Panc1 (cell line): Measurements from ENCODE around the gene CACTIN. TPM values are rescaled to one million over a fixed set of nuclear protein-coding genes. Genes with fewer than 3 reads are reported as not detected.

Experiments
- ATAC-seq: fragments of 200-7000 bp; cut with Tn5 transposase; 2 replicates; pipeline ENCODE4 v1.9.1; 2020; ENCODE audit warnings: mild to moderate bottlenecking, moderate library complexity
- BruUV-seq: library from RNA; stranded (reverse); fragments of 400-500 nt; replicated peaks from 2 replicates; lab custom pipeline; 2021; lab: Mats Ljungman, UMichigan
- CTCF ChIA-PET: fragments of 300-600 bp; sonication (Branson Sonifier 250); formaldehyde crosslinking; loops from one replicate; lab custom pipeline; 2022; ENCODE audit warnings: antibody characterized with exemption; lab: Charles Lee
- POLR2A ChIA-PET: fragments of 300-600 bp; sonication (Branson Sonifier 250); formaldehyde crosslinking; loops from one replicate; lab custom pipeline; 2022; ENCODE audit warnings: antibody characterized with exemption; lab: Charles Lee
- DNase-seq: peaks from one replicate; pipeline ENCODE4 v3.0.0-alpha.2; 2010; ENCODE audit warnings: low read depth, low spot score
- H3K27ac ChIP-seq: 2 replicates; pipeline ENCODE4 v1.5.1; 2011; ENCODE audit warnings: mild to moderate bottlenecking, low read length, inconsistent platforms
- H3K27me3 ChIP-seq: fragments of 200-500 bp; sonication (Bioruptor generic); 2 replicates; pipeline ENCODE4 v1.6.0; 2014; ENCODE audit warnings: low read length, inconsistent platforms; ENCODE audit not compliant: control insufficient read depth, insufficient read depth
- H3K36me3 ChIP-seq: fragments of 200-500 bp; sonication (Bioruptor generic); 2 replicates; pipeline ENCODE4 v1.5.1; 2014; ENCODE audit warnings: inconsistent platforms, mild to moderate bottlenecking, low read length, moderate library complexity; ENCODE audit not compliant: control insufficient read depth, insufficient read depth
- H3K4me1 ChIP-seq: 2 replicates; pipeline ENCODE4 v1.5.1; 2011; ENCODE audit warnings: inconsistent platforms, mild to moderate bottlenecking, low read length, moderate library complexity; ENCODE audit not compliant: control insufficient read depth, insufficient read depth
- H3K4me3 ChIP-seq, 2 experiments: 2 replicates each; pipeline ENCODE4 v1.5.1; 2011 to 2012; ENCODE audit warnings: low read depth in 2 of 2, low read length in 2 of 2, mild to moderate bottlenecking in 2 of 2, inconsistent platforms in 1 of 2, moderate library complexity in 1 of 2
- H3K9me3 ChIP-seq: fragments of 200-500 bp; sonication (Bioruptor generic); 2 replicates; pipeline ENCODE4 v1.5.1; 2014; ENCODE audit warnings: low read depth, mild to moderate bottlenecking, inconsistent platforms, low read length, moderate library complexity; ENCODE audit not compliant: control insufficient read depth, insufficient read depth
- POLR2AphosphoS5 ChIP-seq: IDR thresholded peaks from 2 replicates; pipeline ENCODE4 v1.6.1; 2012; ENCODE audit warnings: mild to moderate bottlenecking, low read depth, low read length, moderate library complexity
- SIN3A ChIP-seq: IDR thresholded peaks from 2 replicates; pipeline ENCODE4 v1.6.1; 2012; ENCODE audit warnings: low read depth, mild to moderate bottlenecking, low read length, moderate library complexity, borderline replicate concordance; ENCODE audit not compliant: insufficient read depth
- TCF7L2 ChIP-seq: IDR thresholded peaks from 2 replicates; pipeline ENCODE4 v1.6.1; 2011; ENCODE audit warnings: mild to moderate bottlenecking, low read depth, low read length, inconsistent platforms
- in situ Hi-C: cut with HindIII; loops from 2 replicates; pipeline ENCODE4 v1.10.0; 2016; ENCODE audit warnings: low sequenced_read_pairs, low pct_unique_long_range_greater_than_20kb
- intact Hi-C: fragments of 100-400 bp; cut with micrococcal nuclease; formaldehyde crosslinking; loops from one replicate; pipeline ENCODE4 v1.10.0; 2022; ENCODE audit not compliant: unreplicated experiment
- total RNA-seq: library from RNA; stranded (reverse); gene quantifications from one replicate; pipeline ENCODE4 v1.2.1, GENCODE V29; 2021; ENCODE audit not compliant: unreplicated experiment
- TF ChIP-seq, protein P1 (sequence below): fragments of 450-650 bp; IDR thresholded peaks from 2 replicates; pipeline ENCODE4 v1.5.1; 2017; ENCODE audit warnings: mild to moderate bottlenecking
- TF ChIP-seq, protein P2 (sequence below), 2 experiments: IDR thresholded peaks; 2 replicates each; pipeline ENCODE4 v1.6.1; 2011 to 2012; ENCODE audit warnings: low read depth in 2 of 2, control low read depth in 1 of 2, low read length in 1 of 2, mild to moderate bottlenecking in 1 of 2, moderate library complexity in 1 of 2; ENCODE audit not compliant: insufficient read depth in 1 of 2

The CACTIN gene
- total RNA-seq, 1 experiment from 2014 or later, result 25.2 TPM

DNA sequence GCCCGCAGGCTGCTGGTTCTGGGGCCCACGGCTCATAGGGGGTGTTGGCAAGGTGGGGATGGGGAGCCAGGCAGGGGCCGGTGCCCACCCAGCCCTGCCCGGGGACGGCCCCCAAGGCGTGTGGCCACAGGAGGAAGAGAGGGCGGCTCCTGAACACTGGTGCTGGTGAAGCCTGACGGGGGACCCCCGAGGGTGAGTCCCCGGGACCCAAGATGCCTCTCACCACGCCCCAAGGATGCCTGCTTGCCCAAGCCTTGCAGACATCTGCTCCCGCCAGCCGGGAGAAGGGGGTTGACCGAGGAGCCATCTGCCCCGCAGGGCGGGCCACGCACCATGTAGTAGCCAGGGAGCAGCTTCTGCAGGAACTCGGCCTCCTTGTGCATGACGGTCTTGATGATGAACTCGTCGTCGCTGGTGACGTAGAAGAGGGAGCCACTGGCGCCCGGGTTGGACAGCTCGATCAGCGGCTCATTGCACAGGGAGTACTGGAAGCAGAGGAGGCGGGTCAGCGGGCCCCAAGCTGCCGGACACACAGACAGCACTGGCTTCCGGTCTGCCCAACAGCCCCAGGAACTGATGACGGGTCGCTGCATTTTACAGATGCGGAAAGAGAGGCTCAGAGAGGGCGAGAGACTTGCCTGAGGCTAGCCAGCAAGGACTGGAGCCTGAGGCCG, 29.6 kb upstream of the CACTIN start:
- Histone ChIP-seq H3K36me3 (no peaks in the 10 kb centered on the region), H3K9me3 (no peaks in the 10 kb centered on the region), H3K4me3 (no peak overlapping the region), H3K27me3 (no peaks in the 10 kb centered on the region), H3K27ac (no peak overlapping the region), H3K4me1 (no peaks in the 10 kb centered on the region)
- in situ Hi-C loops, result no loop called here
- ChIA-PET POLR2A (no interaction called here), CTCF (no interaction called here)
- intact Hi-C loops, result no loop called here
- BruUV-seq, result no TSS peak
- DNase-seq (no peak), ATAC-seq (no peak)
- TF ChIP-seq TCF7L2, result no peak
- no peak for TF ChIP-seq SIN3A
- TF ChIP-seq, protein P1, sequence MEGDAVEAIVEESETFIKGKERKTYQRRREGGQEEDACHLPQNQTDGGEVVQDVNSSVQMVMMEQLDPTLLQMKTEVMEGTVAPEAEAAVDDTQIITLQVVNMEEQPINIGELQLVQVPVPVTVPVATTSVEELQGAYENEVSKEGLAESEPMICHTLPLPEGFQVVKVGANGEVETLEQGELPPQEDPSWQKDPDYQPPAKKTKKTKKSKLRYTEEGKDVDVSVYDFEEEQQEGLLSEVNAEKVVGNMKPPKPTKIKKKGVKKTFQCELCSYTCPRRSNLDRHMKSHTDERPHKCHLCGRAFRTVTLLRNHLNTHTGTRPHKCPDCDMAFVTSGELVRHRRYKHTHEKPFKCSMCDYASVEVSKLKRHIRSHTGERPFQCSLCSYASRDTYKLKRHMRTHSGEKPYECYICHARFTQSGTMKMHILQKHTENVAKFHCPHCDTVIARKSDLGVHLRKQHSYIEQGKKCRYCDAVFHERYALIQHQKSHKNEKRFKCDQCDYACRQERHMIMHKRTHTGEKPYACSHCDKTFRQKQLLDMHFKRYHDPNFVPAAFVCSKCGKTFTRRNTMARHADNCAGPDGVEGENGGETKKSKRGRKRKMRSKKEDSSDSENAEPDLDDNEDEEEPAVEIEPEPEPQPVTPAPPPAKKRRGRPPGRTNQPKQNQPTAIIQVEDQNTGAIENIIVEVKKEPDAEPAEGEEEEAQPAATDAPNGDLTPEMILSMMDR, result no peak
- TF ChIP-seq, protein P2, sequence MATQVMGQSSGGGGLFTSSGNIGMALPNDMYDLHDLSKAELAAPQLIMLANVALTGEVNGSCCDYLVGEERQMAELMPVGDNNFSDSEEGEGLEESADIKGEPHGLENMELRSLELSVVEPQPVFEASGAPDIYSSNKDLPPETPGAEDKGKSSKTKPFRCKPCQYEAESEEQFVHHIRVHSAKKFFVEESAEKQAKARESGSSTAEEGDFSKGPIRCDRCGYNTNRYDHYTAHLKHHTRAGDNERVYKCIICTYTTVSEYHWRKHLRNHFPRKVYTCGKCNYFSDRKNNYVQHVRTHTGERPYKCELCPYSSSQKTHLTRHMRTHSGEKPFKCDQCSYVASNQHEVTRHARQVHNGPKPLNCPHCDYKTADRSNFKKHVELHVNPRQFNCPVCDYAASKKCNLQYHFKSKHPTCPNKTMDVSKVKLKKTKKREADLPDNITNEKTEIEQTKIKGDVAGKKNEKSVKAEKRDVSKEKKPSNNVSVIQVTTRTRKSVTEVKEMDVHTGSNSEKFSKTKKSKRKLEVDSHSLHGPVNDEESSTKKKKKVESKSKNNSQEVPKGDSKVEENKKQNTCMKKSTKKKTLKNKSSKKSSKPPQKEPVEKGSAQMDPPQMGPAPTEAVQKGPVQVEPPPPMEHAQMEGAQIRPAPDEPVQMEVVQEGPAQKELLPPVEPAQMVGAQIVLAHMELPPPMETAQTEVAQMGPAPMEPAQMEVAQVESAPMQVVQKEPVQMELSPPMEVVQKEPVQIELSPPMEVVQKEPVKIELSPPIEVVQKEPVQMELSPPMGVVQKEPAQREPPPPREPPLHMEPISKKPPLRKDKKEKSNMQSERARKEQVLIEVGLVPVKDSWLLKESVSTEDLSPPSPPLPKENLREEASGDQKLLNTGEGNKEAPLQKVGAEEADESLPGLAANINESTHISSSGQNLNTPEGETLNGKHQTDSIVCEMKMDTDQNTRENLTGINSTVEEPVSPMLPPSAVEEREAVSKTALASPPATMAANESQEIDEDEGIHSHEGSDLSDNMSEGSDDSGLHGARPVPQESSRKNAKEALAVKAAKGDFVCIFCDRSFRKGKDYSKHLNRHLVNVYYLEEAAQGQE (IDR thresholded peaks at IDR 0.05; ENCODE audit: insufficient read depth in 1 of 2, low read depth in 2 of 2, low read length in 1 of 2), result no peak
- TF ChIP-seq POLR2AphosphoS5, result no peak

- ATAC-seq, result no peak
- no peak for DNase-seq
- intact Hi-C loops (no loop called here), in situ Hi-C loops (no loop called here)
- H3K4me1 ChIP-seq, result no peaks in the 10 kb centered on the region
- no peak overlapping the region for H3K4me3 ChIP-seq
- POLR2A ChIA-PET, result interaction anchor here (0.6 kb wide), 1 partner anchor 102 kb away, joined by 6 read pairs; no protein-coding TSS in a partner anchor
- H3K9me3 ChIP-seq, result no peaks in the 10 kb centered on the region
- H3K27ac ChIP-seq, result no peak overlapping the region
- TF ChIP-seq TCF7L2 (no peak), POLR2AphosphoS5 (no peak), SIN3A (no peak)
- TF ChIP-seq, protein P2 (IDR thresholded peaks at IDR 0.05; ENCODE audit: insufficient read depth in 1 of 2, low read depth in 2 of 2, low read length in 1 of 2), result no peak
- TF ChIP-seq, protein P1, result no peak
- H3K27me3 ChIP-seq, result no peaks in the 10 kb centered on the region
- no peaks in the 10 kb centered on the region for H3K36me3 ChIP-seq
- no TSS peak for BruUV-seq
- CTCF ChIA-PET, result no interaction called here
Observed at GRCh38 chr19:3655402-3656072, 28.9 kb upstream of the CACTIN start.
